GM18502 (cell line): Measurements from ENCODE around the gene SLC37A3.
"Not testable (repeated sequence)": the region's sequence is repeated elsewhere in the genome, so short reads cannot be mapped to it uniquely, and the experiment has no call there.

Experiments
- ATAC-seq: cut with Tn5 transposase; IDR thresholded peaks from one replicate; pipeline ENCODE4 v1.9.1; 2021; ENCODE audit warnings: mild to moderate bottlenecking; ENCODE audit not compliant: unreplicated experiment, poor library complexity

SLC37A3 gene

GRCh38 chr7:140358024-140358411 is 40.3 kb downstream of the SLC37A3 start:
- no peak for ATAC-seq

GRCh38 chr7:140350056-140350455 is 48.3 kb downstream of the SLC37A3 start:
- ATAC-seq: no peak

- no peak for ATAC-seq
These were observed 49.1 kb downstream of the SLC37A3 start for GRCh38 chr7:140349144-140349771.

GRCh38 chr7:140348161-140348849 is 50.0 kb downstream of the SLC37A3 start:
- no peak for ATAC-seq

- no peak for ATAC-seq
These were observed 51.1 kb downstream of the SLC37A3 start for GRCh38 chr7:140347218-140347617.

- no peak for ATAC-seq
These were observed 52.9 kb downstream of the SLC37A3 start for GRCh38 chr7:140345426-140345825.

- ATAC-seq: no peak
These were observed 55.4 kb downstream of the SLC37A3 start for GRCh38 chr7:140342727-140343514.

GRCh38 chr7:140338959-140339358 is 59.4 kb downstream of the SLC37A3 start:
- ATAC-seq: not testable (repeated sequence)

GRCh38 chr7:140334341-140335057 is 63.8 kb downstream of the SLC37A3 start:
- no peak for ATAC-seq

GRCh38 chr7:140333686-140334085 is 64.6 kb downstream of the SLC37A3 start:
- ATAC-seq: no peak

GRCh38 chr7:140333223-140333622 is 65.1 kb downstream of the SLC37A3 start:
- no peak for ATAC-seq

- ATAC-seq: no peak
These were observed 67.7 kb downstream of the SLC37A3 start for GRCh38 chr7:140330595-140330994.

- ATAC-seq: no peak
These were observed 68.2 kb downstream of the SLC37A3 start for GRCh38 chr7:140330128-140330527.

- no peak for ATAC-seq
These were observed 71.1 kb downstream of the SLC37A3 start for GRCh38 chr7:140327261-140327661.

- ATAC-seq: no peak
These were observed 72.0 kb downstream of the SLC37A3 start for GRCh38 chr7:140326116-140326928.

- no peak for ATAC-seq
These were observed 72.7 kb downstream of the SLC37A3 start for GRCh38 chr7:140325600-140325999.

- no peak for ATAC-seq
These were observed 73.6 kb downstream of the SLC37A3 start for GRCh38 chr7:140324714-140325113.

- no peak for ATAC-seq
These were observed 75.6 kb downstream of the SLC37A3 start for GRCh38 chr7:140322759-140323158.

- ATAC-seq: not testable (repeated sequence)
These were observed 78.3 kb downstream of the SLC37A3 start for GRCh38 chr7:140320078-140320477.

- no peak for ATAC-seq
These were observed 80.3 kb downstream of the SLC37A3 start for GRCh38 chr7:140317999-140318398.
